Stomach smooth muscle (tissue), 2 donors: ENCODE data around the gene DUSP2.

ENCODE experiments used
- H3K27ac ChIP-seq: one replicate; pipeline ENCODE4 v1.7.0; 2013; ENCODE audit warnings: mild to moderate bottlenecking, low read length, inconsistent platforms
- H3K27me3 ChIP-seq, 2 donors: one replicate each; pipeline ENCODE4 v1.7.0; 2013; ENCODE audit warnings: low read length in 2 of 2; ENCODE audit not compliant: insufficient read depth in 2 of 2, control insufficient read depth in 1 of 2
- H3K36me3 ChIP-seq, 2 donors: one replicate each; pipeline ENCODE4 v1.7.0; 2013; ENCODE audit warnings: low read length in 2 of 2; ENCODE audit not compliant: control insufficient read depth in 2 of 2, insufficient read depth in 2 of 2
- H3K4me1 ChIP-seq: one replicate; pipeline ENCODE4 v1.7.0; 2013; ENCODE audit warnings: low read length; ENCODE audit not compliant: control insufficient read depth, insufficient read depth
- H3K4me3 ChIP-seq, 2 donors: one replicate each; pipeline ENCODE4 v1.7.0; 2013; ENCODE audit warnings: low read length in 2 of 2
- H3K9ac ChIP-seq, 2 donors: one replicate each; pipeline ENCODE4 v1.7.0; 2013; ENCODE audit warnings: low read length in 2 of 2, mild to moderate bottlenecking in 1 of 2
- H3K9me3 ChIP-seq, 2 donors: one replicate each; pipeline ENCODE4 v1.7.0; 2013; ENCODE audit warnings: low read length in 2 of 2; ENCODE audit not compliant: control insufficient read depth in 2 of 2
- donor health status: healthy.
- donor health status: Pancreatic carcinoma.

The DUSP2 gene

GRCh38 chr2:96153291-96153713 is 8.1 kb upstream of the DUSP2 start:
- Histone ChIP-seq H3K36me3 (no peaks in the 10 kb centered on the region), H3K9ac (no peak overlapping the region), H3K27me3 (peaks cover 0 to 4% of the 10 kb centered on the region in 2 donors), H3K4me3 (no peak overlapping the region), H3K9me3 (no peaks in the 10 kb centered on the region), H3K4me1 (peaks cover 3% of the 10 kb centered on the region), H3K27ac (no peak overlapping the region)

- Histone ChIP-seq H3K4me3 (no peak overlapping the region), H3K9ac (no peak overlapping the region), H3K36me3 (no peaks in the 10 kb centered on the region), H3K9me3 (no peaks in the 10 kb centered on the region), H3K27ac (no peak overlapping the region), H3K4me1 (peaks cover 7% of the 10 kb centered on the region), H3K27me3 (peaks cover 0 to 2% of the 10 kb centered on the region in 2 donors)
Observed at GRCh38 chr2:96152304-96153161, 7.3 kb upstream of the DUSP2 start.

- no peak overlapping the region for H3K9ac ChIP-seq
- no peaks in the 10 kb centered on the region for H3K9me3 ChIP-seq
- H3K4me3 ChIP-seq = no peak overlapping the region
- peaks cover 7% of the 10 kb centered on the region for H3K4me1 ChIP-seq
- H3K36me3 ChIP-seq = no peaks in the 10 kb centered on the region
- no peaks in the 10 kb centered on the region for H3K27me3 ChIP-seq
- no peak overlapping the region for H3K27ac ChIP-seq
Observed at GRCh38 chr2:96151595-96152303, 6.5 kb upstream of the DUSP2 start.

- peaks cover 7% of the 10 kb centered on the region for H3K4me1 ChIP-seq
- no peak overlapping the region for H3K9ac ChIP-seq
- no peaks in the 10 kb centered on the region for H3K36me3 ChIP-seq
- no peaks in the 10 kb centered on the region for H3K9me3 ChIP-seq
- no peaks in the 10 kb centered on the region for H3K27me3 ChIP-seq
- H3K27ac ChIP-seq = no peak overlapping the region
- no peak overlapping the region for H3K4me3 ChIP-seq
Observed at GRCh38 chr2:96150791-96151594, 5.8 kb upstream of the DUSP2 start.

- no peak overlapping the region for H3K4me3 ChIP-seq
- H3K27me3 ChIP-seq = no peaks in the 10 kb centered on the region
- peaks cover 11% of the 10 kb centered on the region for H3K4me1 ChIP-seq
- H3K27ac ChIP-seq = no peak overlapping the region
- H3K9me3 ChIP-seq = no peaks in the 10 kb centered on the region
- no peak overlapping the region for H3K9ac ChIP-seq
- H3K36me3 ChIP-seq = no peaks in the 10 kb centered on the region
Observed at GRCh38 chr2:96150007-96150640, 4.9 kb upstream of the DUSP2 start.

- H3K9me3 ChIP-seq = no peaks in the 10 kb centered on the region
- peaks cover 20% of the 10 kb centered on the region for H3K4me1 ChIP-seq
- H3K27ac ChIP-seq = no peak overlapping the region
- H3K36me3 ChIP-seq = no peaks in the 10 kb centered on the region
- peak overlapping the region in 1 of 2 donors; percentile 15 for H3K4me3 ChIP-seq
- no peaks in the 10 kb centered on the region for H3K27me3 ChIP-seq
- no peak overlapping the region for H3K9ac ChIP-seq
Observed at GRCh38 chr2:96148410-96149217, 3.4 kb upstream of the DUSP2 start.

GRCh38 chr2:96147593-96148201 is 2.5 kb upstream of the DUSP2 start:
- Histone ChIP-seq H3K36me3 (no peaks in the 10 kb centered on the region), H3K9ac (no peak overlapping the region), H3K4me1 (peaks cover 20% of the 10 kb centered on the region), H3K27me3 (no peaks in the 10 kb centered on the region), H3K9me3 (no peaks in the 10 kb centered on the region), H3K27ac (no peak overlapping the region), H3K4me3 (no peak overlapping the region)

- H3K4me1 ChIP-seq = peaks cover 20% of the 10 kb centered on the region
- no peaks in the 10 kb centered on the region for H3K36me3 ChIP-seq
- no peak overlapping the region for H3K4me3 ChIP-seq
- no peak overlapping the region for H3K9ac ChIP-seq
- no peaks in the 10 kb centered on the region for H3K27me3 ChIP-seq
- no peaks in the 10 kb centered on the region for H3K9me3 ChIP-seq
- H3K27ac ChIP-seq = no peak overlapping the region
Observed at GRCh38 chr2:96146881-96147592, 1.8 kb upstream of the DUSP2 start.

GRCh38 chr2:96146153-96146880 is 1.1 kb upstream of the DUSP2 start:
- H3K4me3 ChIP-seq = no peak overlapping the region
- H3K9ac ChIP-seq = no peak overlapping the region
- H3K27me3 ChIP-seq = no peaks in the 10 kb centered on the region
- H3K27ac ChIP-seq = no peak overlapping the region
- no peaks in the 10 kb centered on the region for H3K36me3 ChIP-seq
- H3K4me1 ChIP-seq = peaks cover 20% of the 10 kb centered on the region
- no peaks in the 10 kb centered on the region for H3K9me3 ChIP-seq
